GM23338 (cell line): ENCODE measurements around the gene NUP214. TPM values are rescaled to one million over a fixed set of nuclear protein-coding genes. Genes with fewer than 3 reads are reported as not detected.
"Not testable (repeated sequence)": the region's sequence is repeated elsewhere in the genome, so short reads cannot be mapped to it uniquely, and the experiment has no call there.

Experiments
- ATAC-seq: fragments of 200-7000 bp; cut with Tn5 transposase; 3 replicates; pipeline ENCODE4 v1.9.1; 2020
- DNase-seq: peaks from one replicate; pipeline ENCODE4 v3.0.0-alpha.2; 2015; ENCODE audit warnings: low spot score
- H2AFZ ChIP-seq: fragments of 200-600 bp; sonication (generic); 2 replicates; pipeline ENCODE4 v1.8.0; 2016; ENCODE audit warnings: antibody characterized with exemption, mild to moderate bottlenecking, moderate library complexity
- H3F3A ChIP-seq: fragments of 200-600 bp; sonication (generic); replicated peaks from 2 replicates; pipeline ENCODE4 v1.8.0; 2017; ENCODE audit warnings: antibody characterized with exemption, mixed run types, low read depth
- H3K27ac ChIP-seq: fragments of 200-600 bp; sonication (generic); 2 replicates; pipeline ENCODE4 v1.6.1; 2016; ENCODE audit warnings: low read depth
- H3K27me3 ChIP-seq: fragments of 200-600 bp; sonication (generic); 2 replicates; pipeline ENCODE4 v1.8.0; 2016; ENCODE audit warnings: mild to moderate bottlenecking, mixed run types, moderate library complexity; ENCODE audit not compliant: insufficient read depth
- H3K36me3 ChIP-seq: fragments of 200-600 bp; sonication (generic); 2 replicates; pipeline ENCODE4 v1.8.0; 2016; ENCODE audit warnings: mild to moderate bottlenecking; ENCODE audit not compliant: insufficient read depth
- H3K4me1 ChIP-seq: fragments of 200-600 bp; sonication (generic); 2 replicates; pipeline ENCODE4 v1.8.0; 2016; ENCODE audit warnings: mild to moderate bottlenecking, moderate library complexity; ENCODE audit not compliant: insufficient read depth
- H3K4me2 ChIP-seq: fragments of 200-600 bp; sonication (generic); 2 replicates; pipeline ENCODE4 v1.7.1; 2017; ENCODE audit warnings: mixed run types
- H3K4me3 ChIP-seq: fragments of 200-600 bp; sonication (generic); 2 replicates; pipeline ENCODE4 v1.6.1; 2016; ENCODE audit warnings: mixed run types
- H3K79me2 ChIP-seq: fragments of 200-600 bp; sonication (generic); replicated peaks from 2 replicates; pipeline ENCODE4 v1.8.0; 2017; ENCODE audit warnings: mild to moderate bottlenecking; ENCODE audit not compliant: insufficient read depth
- H3K9me2 ChIP-seq: fragments of 200-600 bp; sonication (generic); 2 replicates; pipeline ENCODE4 v1.8.0; 2017; ENCODE audit not compliant: insufficient read depth
- H4K20me1 ChIP-seq: fragments of 200-600 bp; sonication (generic); replicated peaks from 2 replicates; pipeline ENCODE4 v1.8.0; 2017; ENCODE audit warnings: mild to moderate bottlenecking; ENCODE audit not compliant: insufficient read depth
- H3K27ac Mint-ChIP-seq: 2 replicates; pipeline ENCODE4 v1.8.0; 2020; ENCODE audit warnings: inconsistent platforms, mild to moderate bottlenecking, moderate library complexity, mixed read lengths
- H3K27me3 Mint-ChIP-seq: 3 replicates; pipeline ENCODE4 v1.8.0; 2022; ENCODE audit warnings: low read depth, mild to moderate bottlenecking, moderate library complexity, mixed read lengths, inconsistent platforms; ENCODE audit not compliant: insufficient read depth, poor library complexity
- H3K36me3 Mint-ChIP-seq: 3 replicates; pipeline ENCODE4 v1.8.0; 2021; ENCODE audit warnings: low read depth, mild to moderate bottlenecking, inconsistent platforms, moderate library complexity, mixed read lengths
- H3K4me1 Mint-ChIP-seq: 3 replicates; pipeline ENCODE4 v1.8.0; 2020; ENCODE audit warnings: mild to moderate bottlenecking, inconsistent platforms, mixed read lengths
- H3K4me3 Mint-ChIP-seq: 3 replicates; pipeline ENCODE4 v1.8.0; 2021; ENCODE audit warnings: moderate library complexity, mild to moderate bottlenecking, inconsistent platforms, mixed read lengths
- H3K9me3 Mint-ChIP-seq: 3 replicates; pipeline ENCODE4 v1.8.0; 2020; ENCODE audit warnings: moderate library complexity, mild to moderate bottlenecking, inconsistent platforms, mixed read lengths
- CREB1 ChIP-seq: fragments of 250-450 bp; sonication (Bioruptor Pico); IDR thresholded peaks from 2 replicates; pipeline ENCODE4 v1.5.0; 2020; ENCODE audit warnings: low read depth, mild to moderate bottlenecking, moderate library complexity
- EZH2 ChIP-seq: fragments of 200-600 bp; sonication (generic); IDR thresholded peaks from one replicate; pipeline ENCODE4 v1.8.0; 2017; ENCODE audit warnings: antibody characterized with exemption, mild to moderate bottlenecking, low read depth; ENCODE audit not compliant: unreplicated experiment
- JUNB ChIP-seq: IDR thresholded peaks from one replicate; pipeline ENCODE4 v1.6.1; 2016; ENCODE audit warnings: antibody characterized with exemption; ENCODE audit not compliant: unreplicated experiment
- POLR2AphosphoS5 ChIP-seq: IDR thresholded peaks from 2 replicates; pipeline ENCODE4 v1.6.1; 2016; ENCODE audit warnings: antibody characterized with exemption, low read depth
- STAT1 ChIP-seq: IDR thresholded peaks from one replicate; pipeline ENCODE4 v1.6.1; 2016; ENCODE audit warnings: antibody characterized with exemption; ENCODE audit not compliant: unreplicated experiment
- ZNF114 ChIP-seq: fragments of 250-450 bp; sonication (Bioruptor Pico); IDR thresholded peaks from 2 replicates; pipeline ENCODE4 v1.5.0; 2020; ENCODE audit warnings: mild to moderate bottlenecking, moderate library complexity
- polyA plus RNA-seq: library from polyadenylated mRNA; unstranded; fragments of >200 nt; fragmentation: Nextera tagmentation; extraction: Ambion mirVana; gene quantifications from 2 replicates; pipeline ENCODE4 v1.2.1, GENCODE V29; 2016
- total RNA-seq: library from RNA; depleted of rRNA; stranded (reverse); fragments of >200 nt; shearing (Covaris generic); gene quantifications from 2 replicates; pipeline ENCODE4 v1.2.3, GENCODE V29; 2014
- TF ChIP-seq, protein P1 (sequence below): IDR thresholded peaks from 2 replicates; pipeline ENCODE4 v1.6.1; 2016; ENCODE audit warnings: antibody characterized with exemption
- TF ChIP-seq, protein P2 (sequence below): IDR thresholded peaks from one replicate; pipeline ENCODE4 v1.6.1; 2018; ENCODE audit warnings: antibody characterized with exemption; ENCODE audit not compliant: unreplicated experiment
- TF ChIP-seq, protein P3 (sequence below), 2 experiments: fragments of 200-600 bp in 1 of 2; sonication (generic) in 1 of 2; conservative IDR thresholded peaks; 2 replicates each; pipeline versions ENCODE4 v1.5.1 to v1.6.1; 2016 to 2017; ENCODE audit warnings: antibody characterized with exemption in 2 of 2, low read depth in 2 of 2, mild to moderate bottlenecking in 2 of 2, moderate library complexity in 1 of 2

Gene NUP214
- total and polyA plus RNA-seq, 2 experiments from 2014 or later = 36.0 to 57.0 TPM

DNA sequence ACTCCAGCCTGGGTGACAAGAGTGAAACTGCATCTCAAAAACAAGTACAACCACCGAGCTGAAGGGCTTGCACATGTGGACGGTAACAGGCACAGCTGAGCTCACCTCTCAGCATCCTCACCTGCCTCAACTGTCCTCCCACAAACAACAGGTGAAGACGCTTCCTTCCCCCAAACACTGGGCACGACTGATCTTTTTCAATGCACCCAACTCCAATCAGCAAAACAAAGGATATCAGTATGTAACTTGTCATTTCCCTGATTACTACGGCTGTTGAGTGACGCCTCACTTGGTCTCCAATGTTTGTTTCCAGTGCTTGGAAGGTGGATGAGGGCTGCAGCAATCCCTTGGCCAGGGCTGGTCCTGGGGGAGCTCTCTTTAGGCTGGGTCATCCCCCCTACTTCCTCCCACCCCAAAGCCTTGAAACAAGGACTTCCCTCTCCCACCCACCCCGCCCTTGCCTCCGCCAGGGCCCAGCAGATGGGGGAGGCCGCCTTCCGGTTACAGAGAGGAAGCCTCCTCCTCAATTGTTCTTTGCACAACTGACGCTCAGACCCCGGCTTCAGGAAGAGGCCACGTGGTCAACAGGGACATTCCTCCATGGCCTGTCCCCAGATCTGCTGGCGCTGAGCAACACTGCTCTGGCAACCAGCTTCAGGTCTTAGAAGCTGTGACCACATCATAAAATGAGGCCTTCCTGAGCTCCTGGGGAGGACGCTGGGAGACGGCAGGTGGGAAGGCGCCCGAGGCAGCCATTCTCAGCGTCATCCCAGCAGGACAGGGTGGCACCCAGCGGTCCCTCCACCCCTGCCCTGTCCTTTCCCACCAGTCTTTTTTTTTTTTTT is 145.0 kb downstream of the NUP214 start:
- Histone ChIP-seq H3K27me3 (peaks cover 6% of the 10 kb centered on the region), H2AFZ (no peak overlapping the region), H3K9me2 (no peaks in the 10 kb centered on the region), H3K4me3 (no peak overlapping the region), H3K4me1 (peaks cover 5% of the 10 kb centered on the region; the same call in 1 of the 2 replicates), H3K4me2 (no peak overlapping the region), H3K79me2 (no peaks in the 10 kb centered on the region), H3K36me3 (no peaks in the 10 kb centered on the region), H3K27ac (no peak overlapping the region), H3F3A (0 out of 2 replicates have a peak, but pooled peaks cover 4% of the 10 kb centered on the region), H4K20me1 (no peaks in the 10 kb centered on the region)
- TF ChIP-seq POLR2AphosphoS5 = no peak
- no peak for TF ChIP-seq JUNB
- TF ChIP-seq STAT1 = no peak
- TF ChIP-seq CREB1 (CRISPR knock-in tag) = no peak
- TF ChIP-seq, protein P1, sequence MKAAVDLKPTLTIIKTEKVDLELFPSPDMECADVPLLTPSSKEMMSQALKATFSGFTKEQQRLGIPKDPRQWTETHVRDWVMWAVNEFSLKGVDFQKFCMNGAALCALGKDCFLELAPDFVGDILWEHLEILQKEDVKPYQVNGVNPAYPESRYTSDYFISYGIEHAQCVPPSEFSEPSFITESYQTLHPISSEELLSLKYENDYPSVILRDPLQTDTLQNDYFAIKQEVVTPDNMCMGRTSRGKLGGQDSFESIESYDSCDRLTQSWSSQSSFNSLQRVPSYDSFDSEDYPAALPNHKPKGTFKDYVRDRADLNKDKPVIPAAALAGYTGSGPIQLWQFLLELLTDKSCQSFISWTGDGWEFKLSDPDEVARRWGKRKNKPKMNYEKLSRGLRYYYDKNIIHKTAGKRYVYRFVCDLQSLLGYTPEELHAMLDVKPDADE = no peak
- TF ChIP-seq EZH2 = no peak
- ATAC-seq (no peak), DNase-seq (no peak)
- Mint-ChIP-seq H3K9me3 (no peaks in the 10 kb centered on the region), H3K36me3 (no peaks in the 10 kb centered on the region), H3K4me1 (peaks cover 27% of the 10 kb centered on the region), H3K27ac (no peak overlapping the region), H3K27me3 (peaks cover 13% of the 10 kb centered on the region), H3K4me3 (no peak overlapping the region)

DNA sequence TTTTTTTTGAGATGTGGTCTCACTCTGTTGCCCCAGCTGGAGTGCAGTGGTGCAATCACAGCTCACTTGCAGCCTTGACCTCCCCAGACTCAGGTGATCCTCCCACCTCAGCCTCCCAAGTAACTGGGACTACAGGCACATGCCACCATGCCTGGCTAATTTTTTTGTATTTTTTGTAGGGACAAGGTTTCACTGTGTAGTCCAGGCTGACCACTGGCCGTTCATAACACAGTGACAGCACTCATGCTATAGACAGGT is 145.6 kb downstream of the NUP214 start:
- not testable (repeated sequence) for DNase-seq, H3K4me3 Mint-ChIP-seq, H3K9me3 Mint-ChIP-seq, H3K4me3 ChIP-seq, H3K4me2 ChIP-seq, H4K20me1 ChIP-seq, H2AFZ ChIP-seq, H3F3A ChIP-seq, H3K79me2 ChIP-seq, H3K36me3 ChIP-seq, H3K27ac Mint-ChIP-seq, H3K4me1 ChIP-seq, ATAC-seq, H3K27ac ChIP-seq, H3K9me2 ChIP-seq, H3K36me3 Mint-ChIP-seq
- H3K27me3 ChIP-seq = peaks cover 11% of the 10 kb centered on the region
- H3K27me3 Mint-ChIP-seq = peaks cover 14% of the 10 kb centered on the region
- H3K4me1 Mint-ChIP-seq = peaks cover 32% of the 10 kb centered on the region

DNA sequence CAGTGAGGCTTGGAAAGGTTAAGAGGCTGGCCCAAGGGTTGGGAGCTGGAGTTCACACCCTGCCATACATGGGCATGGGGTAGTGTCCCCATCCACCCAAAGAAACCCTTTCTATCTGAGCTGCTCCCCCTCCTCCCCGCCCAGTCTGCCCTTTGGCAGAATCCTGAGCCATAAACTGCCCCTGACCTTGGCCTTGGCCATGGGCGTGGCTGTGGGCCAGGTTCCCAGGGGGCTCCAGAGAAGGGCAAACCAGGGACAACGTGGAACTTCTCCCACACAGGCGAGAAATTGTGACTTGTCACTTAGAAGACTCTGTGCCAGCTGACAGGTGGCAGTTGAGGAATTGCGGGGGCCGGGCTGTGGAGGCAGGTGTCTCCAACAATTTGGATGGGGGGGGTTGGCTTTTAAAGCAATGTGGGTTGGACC is 146.1 kb downstream of the NUP214 start:
- H3K4me2 ChIP-seq = no peak overlapping the region
- ATAC-seq = no peak
- H3F3A ChIP-seq = peaks cover 14% of the 10 kb centered on the region; the same call in 1 of the 2 replicates
- no peaks in the 10 kb centered on the region for H3K36me3 Mint-ChIP-seq
- DNase-seq = no peak
- H3K79me2 ChIP-seq = no peaks in the 10 kb centered on the region
- peaks cover 37% of the 10 kb centered on the region for H3K4me1 Mint-ChIP-seq
- no peaks in the 10 kb centered on the region for H3K9me2 ChIP-seq
- H3K4me1 ChIP-seq = peaks cover 12% of the 10 kb centered on the region; the same call in 1 of the 2 replicates
- H3K27me3 Mint-ChIP-seq = peaks cover 17% of the 10 kb centered on the region
- H3K4me3 Mint-ChIP-seq = no peak overlapping the region
- H3K27me3 ChIP-seq = peaks cover 17% of the 10 kb centered on the region
- no peak overlapping the region for H3K27ac Mint-ChIP-seq
- H3K9me3 Mint-ChIP-seq = no peaks in the 10 kb centered on the region
- H2AFZ ChIP-seq = no peak overlapping the region
- H3K27ac ChIP-seq = no peak overlapping the region
- H4K20me1 ChIP-seq = no peaks in the 10 kb centered on the region
- no peak overlapping the region for H3K4me3 ChIP-seq
- no peaks in the 10 kb centered on the region for H3K36me3 ChIP-seq
- TF ChIP-seq, protein P2, sequence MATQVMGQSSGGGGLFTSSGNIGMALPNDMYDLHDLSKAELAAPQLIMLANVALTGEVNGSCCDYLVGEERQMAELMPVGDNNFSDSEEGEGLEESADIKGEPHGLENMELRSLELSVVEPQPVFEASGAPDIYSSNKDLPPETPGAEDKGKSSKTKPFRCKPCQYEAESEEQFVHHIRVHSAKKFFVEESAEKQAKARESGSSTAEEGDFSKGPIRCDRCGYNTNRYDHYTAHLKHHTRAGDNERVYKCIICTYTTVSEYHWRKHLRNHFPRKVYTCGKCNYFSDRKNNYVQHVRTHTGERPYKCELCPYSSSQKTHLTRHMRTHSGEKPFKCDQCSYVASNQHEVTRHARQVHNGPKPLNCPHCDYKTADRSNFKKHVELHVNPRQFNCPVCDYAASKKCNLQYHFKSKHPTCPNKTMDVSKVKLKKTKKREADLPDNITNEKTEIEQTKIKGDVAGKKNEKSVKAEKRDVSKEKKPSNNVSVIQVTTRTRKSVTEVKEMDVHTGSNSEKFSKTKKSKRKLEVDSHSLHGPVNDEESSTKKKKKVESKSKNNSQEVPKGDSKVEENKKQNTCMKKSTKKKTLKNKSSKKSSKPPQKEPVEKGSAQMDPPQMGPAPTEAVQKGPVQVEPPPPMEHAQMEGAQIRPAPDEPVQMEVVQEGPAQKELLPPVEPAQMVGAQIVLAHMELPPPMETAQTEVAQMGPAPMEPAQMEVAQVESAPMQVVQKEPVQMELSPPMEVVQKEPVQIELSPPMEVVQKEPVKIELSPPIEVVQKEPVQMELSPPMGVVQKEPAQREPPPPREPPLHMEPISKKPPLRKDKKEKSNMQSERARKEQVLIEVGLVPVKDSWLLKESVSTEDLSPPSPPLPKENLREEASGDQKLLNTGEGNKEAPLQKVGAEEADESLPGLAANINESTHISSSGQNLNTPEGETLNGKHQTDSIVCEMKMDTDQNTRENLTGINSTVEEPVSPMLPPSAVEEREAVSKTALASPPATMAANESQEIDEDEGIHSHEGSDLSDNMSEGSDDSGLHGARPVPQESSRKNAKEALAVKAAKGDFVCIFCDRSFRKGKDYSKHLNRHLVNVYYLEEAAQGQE = no peak
- TF ChIP-seq ZNF114 (CRISPR knock-in tag) (no peak), POLR2AphosphoS5 (no peak)
- TF ChIP-seq, protein P1 = no peak
- TF ChIP-seq, protein P3, sequence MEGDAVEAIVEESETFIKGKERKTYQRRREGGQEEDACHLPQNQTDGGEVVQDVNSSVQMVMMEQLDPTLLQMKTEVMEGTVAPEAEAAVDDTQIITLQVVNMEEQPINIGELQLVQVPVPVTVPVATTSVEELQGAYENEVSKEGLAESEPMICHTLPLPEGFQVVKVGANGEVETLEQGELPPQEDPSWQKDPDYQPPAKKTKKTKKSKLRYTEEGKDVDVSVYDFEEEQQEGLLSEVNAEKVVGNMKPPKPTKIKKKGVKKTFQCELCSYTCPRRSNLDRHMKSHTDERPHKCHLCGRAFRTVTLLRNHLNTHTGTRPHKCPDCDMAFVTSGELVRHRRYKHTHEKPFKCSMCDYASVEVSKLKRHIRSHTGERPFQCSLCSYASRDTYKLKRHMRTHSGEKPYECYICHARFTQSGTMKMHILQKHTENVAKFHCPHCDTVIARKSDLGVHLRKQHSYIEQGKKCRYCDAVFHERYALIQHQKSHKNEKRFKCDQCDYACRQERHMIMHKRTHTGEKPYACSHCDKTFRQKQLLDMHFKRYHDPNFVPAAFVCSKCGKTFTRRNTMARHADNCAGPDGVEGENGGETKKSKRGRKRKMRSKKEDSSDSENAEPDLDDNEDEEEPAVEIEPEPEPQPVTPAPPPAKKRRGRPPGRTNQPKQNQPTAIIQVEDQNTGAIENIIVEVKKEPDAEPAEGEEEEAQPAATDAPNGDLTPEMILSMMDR (conservative IDR thresholded peaks at IDR 0.05; ENCODE audit: low read depth in 2 of 2) = no peak
